DOHH2 (cell line): Measurements from ENCODE around the gene CCDC171.

Experiments
- H3F3A ChIP-seq: fragments of 200-600 bp; sonication (generic), shearing (Covaris generic); 2 replicates; pipeline ENCODE4 v1.6.0; 2016; ENCODE audit warnings: antibody characterized with exemption, mild to moderate bottlenecking; ENCODE audit not compliant: control insufficient read depth, insufficient read depth
- H3K27ac ChIP-seq: fragments of 200-600 bp; sonication (generic); 2 replicates; pipeline ENCODE4 v1.5.1; 2014; ENCODE audit warnings: low read depth, mild to moderate bottlenecking, low read length, moderate library complexity
- H3K27me3 ChIP-seq: fragments of 200-600 bp; sonication (generic); 2 replicates; pipeline ENCODE4 v1.6.1; 2014; ENCODE audit warnings: mild to moderate bottlenecking, low read length, mixed read lengths; ENCODE audit not compliant: control insufficient read depth
- H3K36me3 ChIP-seq: fragments of 200-600 bp; sonication (generic); 2 replicates; pipeline ENCODE4 v1.6.1; 2014; ENCODE audit warnings: mild to moderate bottlenecking, low read length, moderate library complexity, mixed read lengths; ENCODE audit not compliant: control insufficient read depth
- H3K4me1 ChIP-seq: fragments of 200-600 bp; sonication (generic); 2 replicates; pipeline ENCODE4 v1.6.1; 2014; ENCODE audit warnings: mild to moderate bottlenecking, low read length, mixed read lengths; ENCODE audit not compliant: control insufficient read depth
- H3K4me2 ChIP-seq: fragments of 200-600 bp; sonication (generic); 2 replicates; pipeline ENCODE4 v1.6.0; 2014; ENCODE audit warnings: mild to moderate bottlenecking, low read length, moderate library complexity
- H3K4me3 ChIP-seq: fragments of 200-600 bp; sonication (generic); 2 replicates; pipeline ENCODE4 v1.5.1; 2014; ENCODE audit warnings: mild to moderate bottlenecking, low read length, mixed read lengths
- H3K79me2 ChIP-seq: fragments of 200-600 bp; sonication (generic); 2 replicates; pipeline ENCODE4 v1.6.1; 2014; ENCODE audit warnings: mild to moderate bottlenecking, low read length, mixed read lengths; ENCODE audit not compliant: control insufficient read depth
- H3K9me2 ChIP-seq: fragments of 200-600 bp; sonication (generic); replicated peaks from 2 replicates; pipeline ENCODE4 v1.6.1; 2014; ENCODE audit warnings: mild to moderate bottlenecking, low read length, mixed read lengths; ENCODE audit not compliant: control insufficient read depth
- H3K9me3 ChIP-seq: fragments of 200-600 bp; sonication (generic); 2 replicates; pipeline ENCODE4 v1.6.1; 2014; ENCODE audit warnings: antibody characterized with exemption, low read length, mixed read lengths; ENCODE audit not compliant: control insufficient read depth, insufficient read depth
- H4K20me1 ChIP-seq: fragments of 200-600 bp; sonication (generic); 2 replicates; pipeline ENCODE4 v1.6.0; 2014; ENCODE audit warnings: low read depth, mild to moderate bottlenecking, antibody characterized with exemption, low read length, moderate library complexity; ENCODE audit not compliant: control insufficient read depth, insufficient read depth
- CTCF ChIP-seq: fragments of 200-600 bp; sonication (generic); IDR thresholded peaks from one replicate; pipeline ENCODE4 v1.5.1; 2014; ENCODE audit warnings: antibody characterized with exemption, mild to moderate bottlenecking, low read depth, low read length; ENCODE audit not compliant: poor library complexity, severe bottlenecking
- EZH2phosphoT487 ChIP-seq: fragments of 200-600 bp; sonication (generic); IDR thresholded peaks from 2 replicates; pipeline ENCODE4 v1.6.1; 2017; ENCODE audit warnings: borderline replicate concordance, mild to moderate bottlenecking, antibody characterized with exemption, low read length, moderate library complexity, mixed read lengths

CCDC171 gene

GRCh38 chr9:15529566-15530324 lies 23.1 kb upstream of the CCDC171 start:
- TF ChIP-seq EZH2phosphoT487 (no peak), CTCF (no peak)
- Histone ChIP-seq H3K9me3 (no peaks in the 10 kb centered on the region), H3K27me3 (no peaks in the 10 kb centered on the region), H3K4me1 (no peaks in the 10 kb centered on the region), H3K36me3 (no peaks in the 10 kb centered on the region), H4K20me1 (no peaks in the 10 kb centered on the region), H3K27ac (no peak overlapping the region), H3K4me2 (no peak overlapping the region), H3F3A (no peaks in the 10 kb centered on the region), H3K4me3 (no peak overlapping the region), H3K79me2 (no peaks in the 10 kb centered on the region), H3K9me2 (no peaks in the 10 kb centered on the region; the same call in 1 of the 2 replicates)

- Histone ChIP-seq H3K4me3 (no peak overlapping the region), H3K79me2 (no peaks in the 10 kb centered on the region), H3K4me2 (no peak overlapping the region), H3K27me3 (no peaks in the 10 kb centered on the region), H3K36me3 (no peaks in the 10 kb centered on the region), H3K9me3 (no peaks in the 10 kb centered on the region), H4K20me1 (no peaks in the 10 kb centered on the region), H3K4me1 (no peaks in the 10 kb centered on the region), H3K9me2 (no peaks in the 10 kb centered on the region; the same call in 1 of the 2 replicates), H3F3A (no peaks in the 10 kb centered on the region), H3K27ac (no peak overlapping the region)
- TF ChIP-seq CTCF = no peak
- no peak for TF ChIP-seq EZH2phosphoT487
Observed at GRCh38 chr9:15531380-15531779, 21.5 kb upstream of the CCDC171 start.

- Histone ChIP-seq H3K4me2 (no peak overlapping the region), H3K9me3 (no peaks in the 10 kb centered on the region), H3K27me3 (no peaks in the 10 kb centered on the region), H3K9me2 (no peaks in the 10 kb centered on the region), H4K20me1 (no peaks in the 10 kb centered on the region), H3K36me3 (no peaks in the 10 kb centered on the region), H3K4me3 (no peak overlapping the region), H3F3A (no peaks in the 10 kb centered on the region), H3K27ac (no peak overlapping the region), H3K4me1 (peaks cover 3% of the 10 kb centered on the region), H3K79me2 (no peaks in the 10 kb centered on the region)
- TF ChIP-seq CTCF (no peak), EZH2phosphoT487 (no peak)
Observed at GRCh38 chr9:15541872-15542271, 11.0 kb upstream of the CCDC171 start.

- no peaks in the 10 kb centered on the region for H3K36me3 ChIP-seq
- no peak for TF ChIP-seq EZH2phosphoT487
- no peak for TF ChIP-seq CTCF
- H3F3A ChIP-seq = no peaks in the 10 kb centered on the region
- H3K4me1 ChIP-seq = peaks cover 3% of the 10 kb centered on the region
- H3K9me2 ChIP-seq = no peaks in the 10 kb centered on the region
- no peak overlapping the region for H3K4me3 ChIP-seq
- H3K79me2 ChIP-seq = no peaks in the 10 kb centered on the region
- no peaks in the 10 kb centered on the region for H3K9me3 ChIP-seq
- no peak overlapping the region for H3K27ac ChIP-seq
- H3K4me2 ChIP-seq = no peak overlapping the region
- no peaks in the 10 kb centered on the region for H4K20me1 ChIP-seq
- H3K27me3 ChIP-seq = no peaks in the 10 kb centered on the region
Observed at GRCh38 chr9:15542624-15543023, 10.2 kb upstream of the CCDC171 start.
